22Rv1 (cell line): ENCODE data around the gene GNPTAB.
"Not testable (repeated sequence)": the region's sequence is repeated elsewhere in the genome, so short reads cannot be mapped to it uniquely, and the experiment has no call there.

Experiments
- ZFX ChIP-seq: fragments of 450-650 bp; IDR thresholded peaks from 2 replicates; pipeline ENCODE4 v1.6.1; 2017; ENCODE audit warnings: antibody characterized with exemption, borderline replicate concordance
- TF ChIP-seq, protein P1 (sequence below): fragments of 450-650 bp; IDR thresholded peaks from 2 replicates; pipeline ENCODE4 v1.5.1; 2017; ENCODE audit warnings: mild to moderate bottlenecking

DNA sequence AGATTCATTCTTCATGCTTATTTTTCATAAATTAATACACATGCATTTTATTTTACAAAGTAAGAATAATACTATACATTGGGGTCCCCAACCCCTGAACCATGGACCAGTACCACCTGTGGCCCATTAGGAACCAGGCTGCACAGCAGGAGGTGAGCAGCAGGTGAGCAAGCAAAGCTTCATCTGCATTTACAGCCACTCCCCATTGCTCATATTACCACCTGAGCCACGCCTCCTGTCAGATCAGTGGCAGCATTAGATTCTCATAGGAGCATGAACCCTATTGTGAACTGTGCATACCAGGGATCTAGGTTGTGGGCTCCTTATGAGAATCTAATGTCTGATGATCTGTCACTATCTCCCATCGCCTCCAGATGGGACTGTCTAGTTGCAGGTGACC, 30.9 kb upstream of the GNPTAB start:
- TF ChIP-seq, protein P1, sequence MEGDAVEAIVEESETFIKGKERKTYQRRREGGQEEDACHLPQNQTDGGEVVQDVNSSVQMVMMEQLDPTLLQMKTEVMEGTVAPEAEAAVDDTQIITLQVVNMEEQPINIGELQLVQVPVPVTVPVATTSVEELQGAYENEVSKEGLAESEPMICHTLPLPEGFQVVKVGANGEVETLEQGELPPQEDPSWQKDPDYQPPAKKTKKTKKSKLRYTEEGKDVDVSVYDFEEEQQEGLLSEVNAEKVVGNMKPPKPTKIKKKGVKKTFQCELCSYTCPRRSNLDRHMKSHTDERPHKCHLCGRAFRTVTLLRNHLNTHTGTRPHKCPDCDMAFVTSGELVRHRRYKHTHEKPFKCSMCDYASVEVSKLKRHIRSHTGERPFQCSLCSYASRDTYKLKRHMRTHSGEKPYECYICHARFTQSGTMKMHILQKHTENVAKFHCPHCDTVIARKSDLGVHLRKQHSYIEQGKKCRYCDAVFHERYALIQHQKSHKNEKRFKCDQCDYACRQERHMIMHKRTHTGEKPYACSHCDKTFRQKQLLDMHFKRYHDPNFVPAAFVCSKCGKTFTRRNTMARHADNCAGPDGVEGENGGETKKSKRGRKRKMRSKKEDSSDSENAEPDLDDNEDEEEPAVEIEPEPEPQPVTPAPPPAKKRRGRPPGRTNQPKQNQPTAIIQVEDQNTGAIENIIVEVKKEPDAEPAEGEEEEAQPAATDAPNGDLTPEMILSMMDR: not testable (repeated sequence)
- not testable (repeated sequence) for TF ChIP-seq ZFX
